Measurements from ENCODE around the gene DUS2. TPM values are rescaled to one million over a fixed set of nuclear protein-coding genes. Genes with fewer than 3 reads are reported as not detected.

Gene DUS2
- total and polyA plus RNA-seq, 9 of the 15 experiments (the other 6 are each of a cell fraction or from before 2014, with no cell fraction given), result 5.8 to 22.5 (median 20.6) TPM

GRCh38 chr16:68079626-68080344 lies 56.7 kb downstream of the DUS2 start (continued):
- TF ChIP-seq, protein P1, sequence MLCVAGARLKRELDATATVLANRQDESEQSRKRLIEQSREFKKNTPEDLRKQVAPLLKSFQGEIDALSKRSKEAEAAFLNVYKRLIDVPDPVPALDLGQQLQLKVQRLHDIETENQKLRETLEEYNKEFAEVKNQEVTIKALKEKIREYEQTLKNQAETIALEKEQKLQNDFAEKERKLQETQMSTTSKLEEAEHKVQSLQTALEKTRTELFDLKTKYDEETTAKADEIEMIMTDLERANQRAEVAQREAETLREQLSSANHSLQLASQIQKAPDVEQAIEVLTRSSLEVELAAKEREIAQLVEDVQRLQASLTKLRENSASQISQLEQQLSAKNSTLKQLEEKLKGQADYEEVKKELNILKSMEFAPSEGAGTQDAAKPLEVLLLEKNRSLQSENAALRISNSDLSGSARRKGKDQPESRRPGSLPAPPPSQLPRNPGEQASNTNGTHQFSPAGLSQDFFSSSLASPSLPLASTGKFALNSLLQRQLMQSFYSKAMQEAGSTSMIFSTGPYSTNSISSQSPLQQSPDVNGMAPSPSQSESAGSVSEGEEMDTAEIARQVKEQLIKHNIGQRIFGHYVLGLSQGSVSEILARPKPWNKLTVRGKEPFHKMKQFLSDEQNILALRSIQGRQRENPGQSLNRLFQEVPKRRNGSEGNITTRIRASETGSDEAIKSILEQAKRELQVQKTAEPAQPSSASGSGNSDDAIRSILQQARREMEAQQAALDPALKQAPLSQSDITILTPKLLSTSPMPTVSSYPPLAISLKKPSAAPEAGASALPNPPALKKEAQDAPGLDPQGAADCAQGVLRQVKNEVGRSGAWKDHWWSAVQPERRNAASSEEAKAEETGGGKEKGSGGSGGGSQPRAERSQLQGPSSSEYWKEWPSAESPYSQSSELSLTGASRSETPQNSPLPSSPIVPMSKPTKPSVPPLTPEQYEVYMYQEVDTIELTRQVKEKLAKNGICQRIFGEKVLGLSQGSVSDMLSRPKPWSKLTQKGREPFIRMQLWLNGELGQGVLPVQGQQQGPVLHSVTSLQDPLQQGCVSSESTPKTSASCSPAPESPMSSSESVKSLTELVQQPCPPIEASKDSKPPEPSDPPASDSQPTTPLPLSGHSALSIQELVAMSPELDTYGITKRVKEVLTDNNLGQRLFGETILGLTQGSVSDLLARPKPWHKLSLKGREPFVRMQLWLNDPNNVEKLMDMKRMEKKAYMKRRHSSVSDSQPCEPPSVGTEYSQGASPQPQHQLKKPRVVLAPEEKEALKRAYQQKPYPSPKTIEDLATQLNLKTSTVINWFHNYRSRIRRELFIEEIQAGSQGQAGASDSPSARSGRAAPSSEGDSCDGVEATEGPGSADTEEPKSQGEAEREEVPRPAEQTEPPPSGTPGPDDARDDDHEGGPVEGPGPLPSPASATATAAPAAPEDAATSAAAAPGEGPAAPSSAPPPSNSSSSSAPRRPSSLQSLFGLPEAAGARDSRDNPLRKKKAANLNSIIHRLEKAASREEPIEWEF (CRISPR knock-in tag; IDR thresholded peaks at IDR 0.05), result no peak; the same call in 1 of the 2 replicates
- TF ChIP-seq CCAR2 (IDR thresholded peaks at IDR 0.05; ENCODE audit: low read depth, low read length) (0 out of 2 replicates have a peak, but pooled peaks have one; percentile 23), CTBP1 (IDR thresholded peaks at IDR 0.05; ENCODE audit: borderline replicate concordance) (peak; percentile 91), MYNN (IDR thresholded peaks at IDR 0.05) (peak; percentile 86), MYNN (CRISPR knock-in tag; IDR thresholded peaks at IDR 0.05) (no peak), CHD1 (IDR thresholded peaks at IDR 0.05; ENCODE audit: low read length) (peak; percentile 37), CEBPB (tag; IDR thresholded peaks at IDR 0.05) (peak; percentile 55), PHTF2 (CRISPR knock-in tag; IDR thresholded peaks at IDR 0.05) (no peak), ZNF75A (CRISPR knock-in tag; IDR thresholded peaks at IDR 0.05) (peak; percentile 14; the same call in 1 of the 2 replicates), SMC3 (conservative IDR thresholded peaks at IDR 0.05; ENCODE audit: insufficient read depth, low read depth, low read length) (0 out of 2 replicates have a peak, but pooled peaks have one; percentile 12), CBX3 (IDR thresholded peaks at IDR 0.05; ENCODE audit: borderline replicate concordance in 1 of 2, low read length in 2 of 2) (no peak; a peak in 1 of 3 replicates), ILK (tag; IDR thresholded peaks at IDR 0.05; ENCODE audit: borderline replicate concordance, low read depth) (no peak), CBFB (CRISPR knock-in tag; IDR thresholded peaks at IDR 0.05) (peak; percentile 47; the same call in 1 of the 2 replicates), WHSC1 (IDR thresholded peaks at IDR 0.05; ENCODE audit: low read length) (no peak)
- TF ChIP-seq, protein P2, sequence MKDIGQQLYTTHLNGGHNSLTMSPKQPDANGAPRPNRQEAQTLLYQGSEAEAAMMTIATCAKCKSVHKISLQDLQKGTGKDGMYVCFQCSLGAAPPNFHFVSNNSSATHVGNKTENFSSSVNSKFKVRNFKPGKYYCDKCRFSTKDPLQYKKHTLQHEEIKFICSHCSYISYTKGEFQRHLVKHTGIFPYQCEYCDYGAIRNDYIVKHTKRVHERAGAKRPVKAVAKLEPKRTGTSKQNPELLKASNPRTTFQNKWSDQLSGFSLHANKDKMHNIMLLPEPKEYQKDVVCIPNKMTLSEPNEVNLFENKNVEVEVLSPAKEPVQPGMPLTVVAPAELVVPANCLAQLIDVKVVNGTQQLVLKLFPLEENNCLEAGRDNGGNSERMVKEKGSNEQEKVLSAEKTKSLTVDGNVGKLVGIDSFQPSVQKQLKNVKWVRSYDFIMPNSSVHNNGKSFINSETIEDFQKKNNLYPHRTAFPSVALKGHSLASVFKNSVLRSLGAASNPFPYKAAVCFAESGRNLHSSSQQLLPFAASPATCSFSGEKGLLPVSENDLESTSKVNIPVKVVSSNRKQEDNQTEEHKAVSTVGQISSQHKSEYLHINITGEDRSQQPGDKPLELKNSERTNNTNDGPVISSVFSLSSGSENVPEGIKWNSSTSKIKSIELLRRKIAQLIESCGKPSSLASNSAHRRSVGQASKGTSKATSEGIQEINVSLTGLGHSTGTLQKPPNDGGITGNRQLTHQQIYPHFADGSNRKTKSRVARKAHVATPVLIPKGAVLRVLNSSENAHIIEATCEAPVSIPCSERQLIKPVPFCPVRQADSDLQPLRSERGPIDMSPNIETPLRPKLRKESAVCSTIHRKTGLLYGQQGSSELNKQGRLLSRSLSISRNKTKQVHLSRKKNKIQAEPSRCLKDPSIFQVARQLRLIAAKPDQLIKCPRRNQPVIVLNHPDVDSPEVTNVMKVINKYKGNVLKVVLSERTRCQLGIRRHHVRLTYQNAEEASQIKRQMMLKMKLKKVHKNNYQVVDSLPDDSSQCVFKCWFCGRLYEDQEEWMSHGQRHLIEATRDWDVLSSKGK (CRISPR knock-in tag; IDR thresholded peaks at IDR 0.05), result no peak
- TF ChIP-seq, protein P3, sequence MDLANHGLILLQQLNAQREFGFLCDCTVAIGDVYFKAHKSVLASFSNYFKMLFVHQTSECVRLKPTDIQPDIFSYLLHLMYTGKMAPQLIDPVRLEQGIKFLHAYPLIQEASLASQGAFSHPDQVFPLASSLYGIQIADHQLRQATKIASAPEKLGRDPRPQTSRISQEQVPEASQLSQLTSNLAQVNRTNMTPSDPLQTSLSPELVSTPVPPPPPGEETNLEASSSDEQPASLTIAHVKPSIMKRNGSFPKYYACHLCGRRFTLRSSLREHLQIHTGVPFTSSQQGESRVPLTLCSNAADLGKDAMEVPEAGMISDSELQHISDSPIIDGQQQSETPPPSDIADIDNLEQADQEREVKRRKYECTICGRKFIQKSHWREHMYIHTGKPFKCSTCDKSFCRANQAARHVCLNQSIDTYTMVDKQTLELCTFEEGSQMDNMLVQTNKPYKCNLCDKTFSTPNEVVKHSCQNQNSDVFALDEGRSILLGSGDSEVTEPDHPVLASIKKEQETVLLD (IDR thresholded peaks at IDR 0.05), result peak; percentile 66
